ENCODE results near the gene MYCBPAP.

Gene MYCBPAP

GRCh38 chr17:50538549-50539410 lies 30.5 kb downstream of the MYCBPAP start:
- Histone ChIP-seq H3K79me2 (ENCODE audit: low read length) (no peaks in the 10 kb centered on the region), H2AFZ (ENCODE audit: low read depth, low read length) (no peak overlapping the region), H3K9me3 (ENCODE audit: insufficient read depth, low read length) (no peaks in the 10 kb centered on the region), H3K27ac (ENCODE audit: low read length) (no peak overlapping the region), H3K27me3 (ENCODE audit: low read depth, low read length) (peaks cover 4% of the 10 kb centered on the region; the same call in 1 of the 2 replicates), H3K36me3 (replicated peaks; ENCODE audit: low read depth, low read length) (no peaks in the 10 kb centered on the region), H4K20me1 (ENCODE audit: insufficient read depth, low read length) (no peaks in the 10 kb centered on the region), H3K4me1 (ENCODE audit: low read length) (peaks cover 8% of the 10 kb centered on the region), H3K4me2 (ENCODE audit: low read length) (no peak overlapping the region), H3K4me3 (ENCODE audit: low read length) (no peak overlapping the region), H3K9ac (ENCODE audit: low read length) (no peak overlapping the region)
- TF ChIP-seq EZH2phosphoT487 (IDR thresholded peaks at IDR 0.05; ENCODE audit: low read depth) (no peak), CTCF (IDR thresholded peaks at IDR 0.05; ENCODE audit: low read depth, low read length) (no peak)

GRCh38 chr17:50539762-50540559 lies 31.7 kb downstream of the MYCBPAP start:
- Histone ChIP-seq H3K27me3 (ENCODE audit: low read depth, low read length) (peaks cover 9% of the 10 kb centered on the region; the same call in 1 of the 2 replicates), H3K9ac (ENCODE audit: low read length) (no peak overlapping the region), H4K20me1 (ENCODE audit: insufficient read depth, low read length) (no peaks in the 10 kb centered on the region), H3K27ac (ENCODE audit: low read length) (no peak overlapping the region), H3K4me3 (ENCODE audit: low read length) (no peak overlapping the region), H3K79me2 (ENCODE audit: low read length) (no peaks in the 10 kb centered on the region), H3K36me3 (replicated peaks; ENCODE audit: low read depth, low read length) (no peaks in the 10 kb centered on the region), H3K9me3 (ENCODE audit: insufficient read depth, low read length) (no peaks in the 10 kb centered on the region), H3K4me1 (ENCODE audit: low read length) (peaks cover 8% of the 10 kb centered on the region), H2AFZ (ENCODE audit: low read depth, low read length) (no peak overlapping the region), H3K4me2 (ENCODE audit: low read length) (no peak overlapping the region)
- no peak for TF ChIP-seq EZH2phosphoT487 (IDR thresholded peaks at IDR 0.05; ENCODE audit: low read depth)
- TF ChIP-seq CTCF (IDR thresholded peaks at IDR 0.05; ENCODE audit: low read depth, low read length) = no peak

- peak overlapping the region; percentile 83 for H3K4me3 ChIP-seq (ENCODE audit: low read length)
- no peak overlapping the region for H3K27ac ChIP-seq (ENCODE audit: low read length)
- peak overlapping the region; percentile 59; the same call in 1 of the 2 replicates for H3K9ac ChIP-seq (ENCODE audit: low read length)
- no peaks in the 10 kb centered on the region for H4K20me1 ChIP-seq (ENCODE audit: insufficient read depth, low read length)
- no peaks in the 10 kb centered on the region for H3K36me3 ChIP-seq (replicated peaks; ENCODE audit: low read depth, low read length)
- H3K4me2 ChIP-seq (ENCODE audit: low read length) = peak overlapping the region; percentile 99
- TF ChIP-seq EZH2phosphoT487 (IDR thresholded peaks at IDR 0.05; ENCODE audit: low read depth) (no peak), CTCF (IDR thresholded peaks at IDR 0.05; ENCODE audit: low read depth, low read length) (no peak)
- H3K4me1 ChIP-seq (ENCODE audit: low read length) = peaks cover 8% of the 10 kb centered on the region
- H3K79me2 ChIP-seq (ENCODE audit: low read length) = no peaks in the 10 kb centered on the region
- no peak overlapping the region for H2AFZ ChIP-seq (ENCODE audit: low read depth, low read length)
- peaks cover 9% of the 10 kb centered on the region; the same call in 1 of the 2 replicates for H3K27me3 ChIP-seq (ENCODE audit: low read depth, low read length)
- no peaks in the 10 kb centered on the region for H3K9me3 ChIP-seq (ENCODE audit: insufficient read depth, low read length)
These were observed 32.5 kb downstream of the MYCBPAP start for GRCh38 chr17:50540560-50541401.
